ENCODE results near the gene FMNL3.

DNA sequence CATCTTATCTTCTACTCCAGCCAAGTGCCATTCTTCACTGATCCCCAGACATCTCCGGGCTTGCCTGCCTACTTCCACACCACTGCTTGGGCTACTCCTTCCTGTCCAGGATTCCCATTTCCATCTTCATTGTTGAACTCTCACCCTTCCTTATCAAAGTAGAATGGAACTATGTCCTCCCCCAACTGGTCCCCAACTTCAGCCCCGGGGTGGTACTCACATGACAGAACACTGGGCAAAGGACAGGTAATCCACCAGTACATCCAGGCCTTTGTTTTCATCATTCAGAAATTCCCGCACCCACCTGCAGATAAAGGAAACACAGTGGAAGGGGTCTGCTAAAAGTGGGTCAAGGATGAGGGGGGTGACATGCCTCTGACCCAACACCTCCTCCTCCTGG lies 45.5 kb downstream of the FMNL3 start:
- TF ChIP-seq, protein P1, sequence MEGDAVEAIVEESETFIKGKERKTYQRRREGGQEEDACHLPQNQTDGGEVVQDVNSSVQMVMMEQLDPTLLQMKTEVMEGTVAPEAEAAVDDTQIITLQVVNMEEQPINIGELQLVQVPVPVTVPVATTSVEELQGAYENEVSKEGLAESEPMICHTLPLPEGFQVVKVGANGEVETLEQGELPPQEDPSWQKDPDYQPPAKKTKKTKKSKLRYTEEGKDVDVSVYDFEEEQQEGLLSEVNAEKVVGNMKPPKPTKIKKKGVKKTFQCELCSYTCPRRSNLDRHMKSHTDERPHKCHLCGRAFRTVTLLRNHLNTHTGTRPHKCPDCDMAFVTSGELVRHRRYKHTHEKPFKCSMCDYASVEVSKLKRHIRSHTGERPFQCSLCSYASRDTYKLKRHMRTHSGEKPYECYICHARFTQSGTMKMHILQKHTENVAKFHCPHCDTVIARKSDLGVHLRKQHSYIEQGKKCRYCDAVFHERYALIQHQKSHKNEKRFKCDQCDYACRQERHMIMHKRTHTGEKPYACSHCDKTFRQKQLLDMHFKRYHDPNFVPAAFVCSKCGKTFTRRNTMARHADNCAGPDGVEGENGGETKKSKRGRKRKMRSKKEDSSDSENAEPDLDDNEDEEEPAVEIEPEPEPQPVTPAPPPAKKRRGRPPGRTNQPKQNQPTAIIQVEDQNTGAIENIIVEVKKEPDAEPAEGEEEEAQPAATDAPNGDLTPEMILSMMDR (conservative IDR thresholded peaks at IDR 0.05) = no peak
- no peak for TF ChIP-seq EZH2 (IDR thresholded peaks at IDR 0.05; ENCODE audit: low read depth)
